Stimulated activated naive B cell treated with anti-CD40 and anti-IgM and Interleukin-4, amounts not matched to agents 10 μg/mL and 1 μg/mL and 100 μg/mL, for 72 hours (primary cell): Measurements from ENCODE around the gene SH3BP2.

Experiments used
- ATAC-seq, 2 donors: fragments of 150-1000 bp; cut with Tn5 transposase; replicated peaks; 2 replicates each; pipeline ENCODE4 v1.10.0; 2021; ENCODE audit warnings: moderate library complexity in 1 of 2
- DNase-seq: peaks from one replicate; pipeline ENCODE4 v3.0.0; 2021
- H3K27ac Mint-ChIP-seq: one replicate; pipeline ENCODE4 v1.8.0; 2022; ENCODE audit warnings: mild to moderate bottlenecking, mixed read lengths
- H3K27me3 Mint-ChIP-seq, 2 donors: one replicate each; pipeline ENCODE4 v1.8.0; 2022; ENCODE audit warnings: mixed read lengths in 2 of 2
- H3K36me3 Mint-ChIP-seq, 2 donors: one replicate each; pipeline ENCODE4 v1.8.0; 2022; ENCODE audit warnings: mixed read lengths in 2 of 2, mild to moderate bottlenecking in 1 of 2
- H3K4me1 Mint-ChIP-seq, 2 donors: one replicate each; pipeline ENCODE4 v1.8.0; 2022; ENCODE audit warnings: mixed read lengths in 2 of 2, mild to moderate bottlenecking in 1 of 2
- H3K4me3 Mint-ChIP-seq, 2 donors: one replicate each; pipeline ENCODE4 v1.8.0; 2022; ENCODE audit warnings: mild to moderate bottlenecking in 2 of 2, mixed read lengths in 2 of 2, moderate library complexity in 1 of 2
- H3K9me3 Mint-ChIP-seq, 2 donors: one replicate each; pipeline ENCODE4 v1.8.0; 2022; ENCODE audit warnings: mixed read lengths in 2 of 2, mild to moderate bottlenecking in 1 of 2

SH3BP2 gene

GRCh38 chr4:2781911-2782310 is 11.0 kb upstream of the SH3BP2 start:
- Mint-ChIP-seq H3K27me3 (no peaks in the 10 kb centered on the region), H3K4me1 (peaks cover 17 to 26% of the 10 kb centered on the region in 2 donors)
- ATAC-seq = no peak

GRCh38 chr4:2783790-2784189 is 9.1 kb upstream of the SH3BP2 start:
- H3K27ac Mint-ChIP-seq = peak overlapping the region; percentile 56
- no peak overlapping the region for H3K4me3 Mint-ChIP-seq
- H3K4me1 Mint-ChIP-seq = peaks cover 35 to 45% of the 10 kb centered on the region in 2 donors
- peaks cover 10 to 11% of the 10 kb centered on the region in 2 donors for H3K9me3 Mint-ChIP-seq
- peaks cover 3 to 6% of the 10 kb centered on the region in 2 donors for H3K36me3 Mint-ChIP-seq
- ATAC-seq = no peak
- DNase-seq = no peak
- H3K27me3 Mint-ChIP-seq = no peaks in the 10 kb centered on the region

More at GRCh38 chr4:2781911-2782310, 11.0 kb upstream of the SH3BP2 start:
- Mint-ChIP-seq H3K9me3 (peaks cover 10 to 11% of the 10 kb centered on the region in 2 donors), H3K27ac (no peak overlapping the region), H3K36me3 (peaks cover 3 to 6% of the 10 kb centered on the region in 2 donors), H3K4me3 (no peak overlapping the region)
- no peak for DNase-seq

GRCh38 chr4:2785613-2786012 is 7.3 kb upstream of the SH3BP2 start:
- H3K36me3 Mint-ChIP-seq = peaks cover 3 to 6% of the 10 kb centered on the region in 2 donors
- peaks cover 10 to 11% of the 10 kb centered on the region in 2 donors for H3K9me3 Mint-ChIP-seq
- H3K4me1 Mint-ChIP-seq = peaks cover 46 to 63% of the 10 kb centered on the region in 2 donors
- ATAC-seq (peak; percentile 28 to 43), DNase-seq (no peak)
- no peaks in the 10 kb centered on the region for H3K27me3 Mint-ChIP-seq
- peak overlapping the region in 1 of 2 donors; percentile 65 for H3K4me3 Mint-ChIP-seq
- H3K27ac Mint-ChIP-seq = peak overlapping the region; percentile 99

- Mint-ChIP-seq H3K4me1 (peaks cover 48 to 69% of the 10 kb centered on the region in 2 donors), H3K36me3 (peaks cover 3 to 6% of the 10 kb centered on the region in 2 donors), H3K27me3 (no peaks in the 10 kb centered on the region), H3K27ac (peak overlapping the region; percentile 99), H3K9me3 (peaks cover 9 to 11% of the 10 kb centered on the region in 2 donors), H3K4me3 (peak overlapping the region; percentile 56 to 65)
- ATAC-seq (peak; percentile 69 to 71), DNase-seq (peak; percentile 80)
These were observed 6.7 kb upstream of the SH3BP2 start for GRCh38 chr4:2786152-2786671.

- DNase-seq (no peak), ATAC-seq (no peak)
- no peaks in the 10 kb centered on the region for H3K27me3 Mint-ChIP-seq
- H3K4me1 Mint-ChIP-seq = peaks cover 53 to 75% of the 10 kb centered on the region in 2 donors
- H3K36me3 Mint-ChIP-seq = peaks cover 2 to 6% of the 10 kb centered on the region in 2 donors
- peak overlapping the region; percentile 65 to 70 for H3K4me3 Mint-ChIP-seq
- peaks cover 7 to 10% of the 10 kb centered on the region in 2 donors for H3K9me3 Mint-ChIP-seq
- H3K27ac Mint-ChIP-seq = peak overlapping the region; percentile 99
These were observed 6.1 kb upstream of the SH3BP2 start for GRCh38 chr4:2786794-2787229.

GRCh38 chr4:2787230-2788100 is 5.4 kb upstream of the SH3BP2 start:
- Mint-ChIP-seq H3K36me3 (peaks cover 0 to 6% of the 10 kb centered on the region in 2 donors), H3K4me1 (peaks cover 58 to 82% of the 10 kb centered on the region in 2 donors), H3K4me3 (peak overlapping the region; percentile 65 to 70), H3K27ac (peak overlapping the region; percentile 99), H3K9me3 (peaks cover 5 to 7% of the 10 kb centered on the region in 2 donors), H3K27me3 (no peaks in the 10 kb centered on the region)
- peak; percentile 83 for DNase-seq
- ATAC-seq = peak; percentile 78 to 81

GRCh38 chr4:2788101-2788500 is 4.8 kb upstream of the SH3BP2 start:
- H3K4me3 Mint-ChIP-seq = peak overlapping the region in 1 of 2 donors; percentile 67
- no peaks in the 10 kb centered on the region for H3K27me3 Mint-ChIP-seq
- peaks cover 58 to 83% of the 10 kb centered on the region in 2 donors for H3K4me1 Mint-ChIP-seq
- H3K36me3 Mint-ChIP-seq = peaks cover 0 to 6% of the 10 kb centered on the region in 2 donors
- ATAC-seq = no peak
- DNase-seq = no peak
- H3K27ac Mint-ChIP-seq = peak overlapping the region; percentile 99
- peaks cover 5 to 7% of the 10 kb centered on the region in 2 donors for H3K9me3 Mint-ChIP-seq

GRCh38 chr4:2788532-2789103 is 4.3 kb upstream of the SH3BP2 start:
- H3K4me1 Mint-ChIP-seq = peaks cover 58 to 86% of the 10 kb centered on the region in 2 donors
- H3K4me3 Mint-ChIP-seq = no peak overlapping the region
- H3K27ac Mint-ChIP-seq = no peak overlapping the region

GRCh38 chr4:2789351-2789750 is 3.5 kb upstream of the SH3BP2 start:
- H3K27me3 Mint-ChIP-seq = no peaks in the 10 kb centered on the region
- no peak for ATAC-seq
- no peak overlapping the region for H3K4me3 Mint-ChIP-seq
- no peak for DNase-seq
- H3K36me3 Mint-ChIP-seq = no peaks in the 10 kb centered on the region
- H3K4me1 Mint-ChIP-seq = peaks cover 59 to 87% of the 10 kb centered on the region in 2 donors
- H3K27ac Mint-ChIP-seq = peak overlapping the region; percentile 53
- H3K9me3 Mint-ChIP-seq = no peaks in the 10 kb centered on the region

More at GRCh38 chr4:2788532-2789103, 4.3 kb upstream of the SH3BP2 start:
- Mint-ChIP-seq H3K27me3 (no peaks in the 10 kb centered on the region), H3K36me3 (peaks cover 0 to 6% of the 10 kb centered on the region in 2 donors), H3K9me3 (peaks cover 4 to 6% of the 10 kb centered on the region in 2 donors)
- DNase-seq = no peak
- ATAC-seq = no peak

- Mint-ChIP-seq H3K27me3 (no peaks in the 10 kb centered on the region), H3K4me1 (peaks cover 64 to 87% of the 10 kb centered on the region in 2 donors), H3K9me3 (no peaks in the 10 kb centered on the region), H3K27ac (peak overlapping the region; percentile 53), H3K4me3 (no peak overlapping the region), H3K36me3 (no peaks in the 10 kb centered on the region)
- DNase-seq (no peak), ATAC-seq (no peak)
These were observed 2.9 kb upstream of the SH3BP2 start for GRCh38 chr4:2789793-2790582.

- no peak overlapping the region for H3K4me3 Mint-ChIP-seq
- ATAC-seq = no peak
- DNase-seq = no peak
These were observed 2.0 kb upstream of the SH3BP2 start for GRCh38 chr4:2790583-2791517.

GRCh38 chr4:2791518-2792395 is 1.1 kb upstream of the SH3BP2 start:
- H3K27me3 Mint-ChIP-seq = no peaks in the 10 kb centered on the region
- DNase-seq = no peak
- H3K27ac Mint-ChIP-seq = peak overlapping the region; percentile 76
- H3K4me3 Mint-ChIP-seq = peak overlapping the region in 1 of 2 donors; percentile 27
- peaks cover 67 to 93% of the 10 kb centered on the region in 2 donors for H3K4me1 Mint-ChIP-seq
- ATAC-seq = no peak
- H3K9me3 Mint-ChIP-seq = no peaks in the 10 kb centered on the region
- no peaks in the 10 kb centered on the region for H3K36me3 Mint-ChIP-seq

More at GRCh38 chr4:2790583-2791517, 2.0 kb upstream of the SH3BP2 start:
- H3K36me3 Mint-ChIP-seq = no peaks in the 10 kb centered on the region
- H3K4me1 Mint-ChIP-seq = peaks cover 70 to 93% of the 10 kb centered on the region in 2 donors
- no peaks in the 10 kb centered on the region for H3K9me3 Mint-ChIP-seq
- no peaks in the 10 kb centered on the region for H3K27me3 Mint-ChIP-seq
- peak overlapping the region; percentile 59 for H3K27ac Mint-ChIP-seq
